A673 (cell line): ENCODE data around the gene HDGF.

Experiments used
- EZH2 ChIP-seq: fragments of 200-600 bp; sonication (generic); IDR thresholded peaks from 2 replicates; pipeline ENCODE4 v1.6.1; 2017; ENCODE audit warnings: borderline replicate concordance, low read depth, mild to moderate bottlenecking, mixed read lengths, antibody characterized with exemption, low read length; ENCODE audit not compliant: poor library complexity, severe bottlenecking
- TF ChIP-seq, protein P1 (sequence below): fragments of 300-800, 200-600 bp; sonication (generic); conservative IDR thresholded peaks from 2 replicates; pipeline ENCODE4 v1.5.1; 2017; ENCODE audit warnings: low read depth, mild to moderate bottlenecking, antibody characterized with exemption, low read length, moderate library complexity, mixed read lengths

DNA sequence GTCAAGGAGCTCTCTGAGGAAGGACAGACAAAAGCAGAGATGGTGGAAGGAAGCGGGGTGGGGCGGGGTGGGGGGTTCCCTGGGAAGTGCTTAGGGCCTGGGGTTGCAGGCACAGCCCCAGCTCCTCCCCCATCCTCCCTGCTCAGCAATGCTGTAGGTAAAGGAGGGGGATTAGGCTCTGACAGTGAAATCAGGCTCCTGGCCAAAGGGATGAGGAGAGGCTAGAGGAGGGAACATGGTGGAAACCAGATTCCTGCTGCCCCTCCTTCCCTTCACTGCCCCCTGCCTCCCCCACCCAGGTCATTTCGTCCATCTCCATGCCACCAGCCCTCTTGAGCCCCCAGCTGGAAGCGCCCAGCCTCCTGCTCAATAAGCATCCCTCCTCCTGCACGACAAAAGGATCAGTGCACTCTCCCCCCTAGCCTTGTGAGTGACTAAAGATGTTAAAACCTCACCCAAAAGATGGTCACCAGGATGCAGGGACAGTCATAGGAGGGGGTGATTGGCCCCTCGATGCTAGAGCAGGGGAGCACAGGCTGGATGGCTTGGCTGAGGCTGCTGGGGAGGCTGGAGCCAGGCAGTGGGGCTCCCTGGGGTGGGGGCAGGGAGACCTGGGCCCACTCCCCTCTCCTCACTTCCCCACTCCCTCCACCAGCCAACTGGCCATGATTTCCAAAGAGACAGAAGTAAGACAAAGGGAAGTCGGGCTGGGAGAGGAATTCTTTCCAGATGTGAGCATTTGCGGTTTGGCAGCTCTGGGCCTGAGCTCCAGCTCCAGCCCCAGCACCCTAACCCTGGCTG, 43.9 kb downstream of the HDGF start:
- TF ChIP-seq, protein P1, sequence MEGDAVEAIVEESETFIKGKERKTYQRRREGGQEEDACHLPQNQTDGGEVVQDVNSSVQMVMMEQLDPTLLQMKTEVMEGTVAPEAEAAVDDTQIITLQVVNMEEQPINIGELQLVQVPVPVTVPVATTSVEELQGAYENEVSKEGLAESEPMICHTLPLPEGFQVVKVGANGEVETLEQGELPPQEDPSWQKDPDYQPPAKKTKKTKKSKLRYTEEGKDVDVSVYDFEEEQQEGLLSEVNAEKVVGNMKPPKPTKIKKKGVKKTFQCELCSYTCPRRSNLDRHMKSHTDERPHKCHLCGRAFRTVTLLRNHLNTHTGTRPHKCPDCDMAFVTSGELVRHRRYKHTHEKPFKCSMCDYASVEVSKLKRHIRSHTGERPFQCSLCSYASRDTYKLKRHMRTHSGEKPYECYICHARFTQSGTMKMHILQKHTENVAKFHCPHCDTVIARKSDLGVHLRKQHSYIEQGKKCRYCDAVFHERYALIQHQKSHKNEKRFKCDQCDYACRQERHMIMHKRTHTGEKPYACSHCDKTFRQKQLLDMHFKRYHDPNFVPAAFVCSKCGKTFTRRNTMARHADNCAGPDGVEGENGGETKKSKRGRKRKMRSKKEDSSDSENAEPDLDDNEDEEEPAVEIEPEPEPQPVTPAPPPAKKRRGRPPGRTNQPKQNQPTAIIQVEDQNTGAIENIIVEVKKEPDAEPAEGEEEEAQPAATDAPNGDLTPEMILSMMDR, result no peak
- no peak for TF ChIP-seq EZH2
